ENCODE measurements around the gene LRIG1.

LRIG1 gene

GRCh38 chr3:66344848-66345578, 155.8 kb downstream of the LRIG1 start:
- no peak for DNase-seq (ENCODE audit: low spot score)

DNA sequence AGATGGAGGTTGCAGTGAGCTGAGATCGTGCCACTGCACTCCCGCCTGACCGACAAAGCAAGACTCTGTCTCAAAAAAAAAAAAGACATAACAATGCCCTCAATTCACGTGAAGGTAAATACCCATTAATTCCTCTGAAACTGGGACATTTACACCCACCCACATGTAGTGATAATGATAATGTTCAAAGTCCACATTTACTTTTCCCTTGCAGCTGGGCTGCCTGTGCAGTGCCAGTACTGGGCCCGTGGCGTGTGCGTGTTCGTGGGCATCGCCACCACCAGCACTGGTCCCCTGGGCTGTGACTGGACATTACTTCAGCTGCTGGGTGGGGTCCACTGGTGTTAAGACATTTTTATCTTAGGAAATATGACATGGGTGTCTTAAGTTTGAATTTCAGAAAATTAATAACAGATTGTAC, 156.4 kb downstream of the LRIG1 start:
- DNase-seq (ENCODE audit: low spot score): no peak

DNA sequence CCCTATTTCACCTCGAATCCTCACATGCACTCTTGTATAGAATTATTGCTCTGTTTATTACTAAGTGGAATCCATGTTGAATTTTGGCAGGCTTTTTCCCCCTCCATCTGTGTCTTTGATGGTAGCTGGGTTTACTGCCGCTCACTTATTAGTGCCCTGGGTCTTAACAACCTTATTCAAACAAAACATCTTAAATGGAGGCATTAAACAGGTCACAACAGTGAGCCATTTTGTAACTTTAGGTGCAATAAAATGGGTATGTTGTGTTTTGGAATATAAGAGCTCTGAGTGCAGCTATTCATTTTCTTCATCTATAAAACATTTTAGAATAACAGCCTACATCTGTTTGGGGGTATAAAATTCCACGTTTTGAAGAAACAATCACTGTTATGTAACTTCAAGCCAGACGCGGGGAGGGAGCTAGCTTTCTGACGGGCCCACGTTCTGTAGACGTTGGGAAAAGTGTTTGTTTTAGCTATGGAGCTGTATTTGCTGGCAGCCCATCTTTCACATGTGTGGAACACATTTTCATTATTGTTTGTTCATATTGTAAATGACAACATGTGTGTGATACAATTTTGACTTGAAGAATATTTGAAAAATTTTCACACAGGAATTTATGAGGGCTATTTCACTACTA, 158.0 kb downstream of the LRIG1 start:
- no peak for DNase-seq (ENCODE audit: low spot score)

DNA sequence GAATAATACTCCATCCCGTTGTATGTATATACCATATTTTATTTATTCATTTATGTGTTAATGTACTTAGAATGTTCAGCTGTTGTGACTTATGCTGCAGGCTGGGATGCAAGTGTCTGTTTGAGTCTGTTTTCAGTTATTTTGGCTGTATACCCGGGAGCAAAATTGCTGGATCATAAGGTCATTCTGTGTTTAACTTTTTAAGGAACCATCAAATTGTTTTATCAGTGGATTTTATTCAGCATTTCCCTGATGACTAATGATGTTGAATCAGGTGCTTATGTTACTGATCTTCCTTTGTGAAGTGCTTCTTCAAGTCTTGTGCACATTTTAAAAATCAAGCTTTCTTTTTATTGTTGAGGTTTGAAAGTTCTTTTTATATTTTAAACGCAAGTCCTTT, 161.9 kb downstream of the LRIG1 start:
- no peak for DNase-seq (ENCODE audit: low spot score)

DNA sequence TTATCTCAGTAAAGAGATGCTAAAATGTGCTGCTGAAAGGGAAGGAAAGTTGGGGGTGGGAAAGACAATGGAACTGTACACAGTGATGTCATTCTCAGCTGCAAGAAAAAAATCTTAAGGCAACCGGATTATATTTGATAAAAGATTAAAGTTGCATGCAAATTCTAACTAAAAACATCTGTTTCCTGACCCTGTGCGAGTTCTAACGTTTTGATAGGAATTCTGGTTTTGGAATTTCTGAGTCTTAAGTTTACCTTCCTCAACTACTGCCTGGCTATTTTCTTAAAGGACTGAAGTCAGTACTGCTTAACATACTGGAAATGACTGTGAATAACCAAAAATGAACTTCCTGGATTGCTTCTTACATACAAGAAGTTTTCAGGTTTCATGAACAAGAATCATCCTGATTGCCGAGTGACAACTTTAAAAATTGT, 164.5 kb downstream of the LRIG1 start:
- no peak for DNase-seq (ENCODE audit: low spot score)

DNA sequence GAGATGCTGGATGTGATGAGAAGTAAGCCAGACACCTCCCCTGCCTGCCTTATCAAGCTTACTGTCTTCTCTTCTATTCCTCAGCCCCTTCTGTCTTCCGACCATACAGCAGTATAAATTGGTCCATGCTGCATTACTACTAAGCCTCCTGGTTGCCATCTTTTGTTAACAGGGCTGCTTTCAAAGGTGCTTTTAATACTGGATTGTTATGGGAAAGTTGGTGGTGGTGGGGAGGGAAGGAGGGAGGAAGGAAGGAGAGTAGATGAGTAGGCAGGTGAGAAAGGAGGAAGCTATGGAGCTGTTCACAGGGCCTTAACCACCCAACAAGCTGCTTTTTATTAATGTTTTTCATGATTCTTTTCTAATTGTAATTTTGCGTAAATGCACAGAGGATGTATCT, 165.2 kb downstream of the LRIG1 start:
- DNase-seq (ENCODE audit: low spot score): peak; percentile 44
